Tibial artery (tissue), 4 donors: ENCODE measurements around the gene ARHGEF3.

Experiments
- DNase-seq, 2 donors: peaks; one replicate each; pipeline ENCODE4 v3.0.0-alpha.2; 2019
- H3K27ac ChIP-seq, 2 donors: fragments of 200-600 bp; sonication (generic) in 1 of 2; 1 replicate in 1 of 2; 2 replicates in 1 of 2; pipeline ENCODE4 v1.5.1; 2018 to 2019; ENCODE audit warnings: mild to moderate bottlenecking in 1 of 2
- H3K27me3 ChIP-seq, 2 donors: fragments of 200-600 bp; sonication (generic) in 1 of 2; one replicate each; pipeline versions ENCODE4 v1.5.1 to v1.6.0; 2016 to 2019
- H3K36me3 ChIP-seq, 3 donors: fragments of 200-600 bp; sonication (generic) in 2 of 3; one replicate each; pipeline ENCODE4 v1.5.1; 2016 to 2019; ENCODE audit warnings: mild to moderate bottlenecking in 2 of 3
- H3K4me1 ChIP-seq, 4 donors: fragments of 200-600 bp; sonication (generic) in 2 of 4; 1 replicate in 3 of 4; 2 replicates in 1 of 4; pipeline ENCODE4 v1.5.1; 2016 to 2019
- H3K4me3 ChIP-seq, 2 donors: fragments of 200-600 bp; sonication (generic) in 1 of 2; 1 replicate in 1 of 2; 2 replicates in 1 of 2; pipeline ENCODE4 v1.5.1; 2018 to 2019; ENCODE audit warnings: mild to moderate bottlenecking in 2 of 2
- H3K9me3 ChIP-seq, 3 donors: fragments of 200-600 bp; sonication (generic) in 1 of 3; one replicate each; pipeline ENCODE4 v1.5.1; 2016 to 2019
- intact Hi-C: fragments of 100-400 bp; cut with DNase I; formaldehyde crosslinking; loops from one replicate; pipeline ENCODE4 v1.15.0; 2023; ENCODE audit warnings: low total_unique reads
- TF ChIP-seq, protein P1 (sequence below), 2 experiments: fragments of 200-600 bp in 1 of 2; fragments of 450-650 bp in 1 of 2; IDR thresholded peaks; one replicate each; pipeline ENCODE4 v1.5.1; 2017 to 2019; ENCODE audit warnings: antibody characterized with exemption in 2 of 2, mild to moderate bottlenecking in 1 of 2, moderate library complexity in 1 of 2

Gene ARHGEF3

GRCh38 chr3:56825567-56826438 is 24.1 kb upstream of the ARHGEF3 start:
- Histone ChIP-seq H3K27me3 (no peaks in the 10 kb centered on the region), H3K4me1 (no peaks in the 10 kb centered on the region), H3K36me3 (no peaks in the 10 kb centered on the region), H3K27ac (no peak overlapping the region), H3K9me3 (no peaks in the 10 kb centered on the region), H3K4me3 (no peak overlapping the region)
- intact Hi-C loops = no loop called here
- TF ChIP-seq, protein P1, sequence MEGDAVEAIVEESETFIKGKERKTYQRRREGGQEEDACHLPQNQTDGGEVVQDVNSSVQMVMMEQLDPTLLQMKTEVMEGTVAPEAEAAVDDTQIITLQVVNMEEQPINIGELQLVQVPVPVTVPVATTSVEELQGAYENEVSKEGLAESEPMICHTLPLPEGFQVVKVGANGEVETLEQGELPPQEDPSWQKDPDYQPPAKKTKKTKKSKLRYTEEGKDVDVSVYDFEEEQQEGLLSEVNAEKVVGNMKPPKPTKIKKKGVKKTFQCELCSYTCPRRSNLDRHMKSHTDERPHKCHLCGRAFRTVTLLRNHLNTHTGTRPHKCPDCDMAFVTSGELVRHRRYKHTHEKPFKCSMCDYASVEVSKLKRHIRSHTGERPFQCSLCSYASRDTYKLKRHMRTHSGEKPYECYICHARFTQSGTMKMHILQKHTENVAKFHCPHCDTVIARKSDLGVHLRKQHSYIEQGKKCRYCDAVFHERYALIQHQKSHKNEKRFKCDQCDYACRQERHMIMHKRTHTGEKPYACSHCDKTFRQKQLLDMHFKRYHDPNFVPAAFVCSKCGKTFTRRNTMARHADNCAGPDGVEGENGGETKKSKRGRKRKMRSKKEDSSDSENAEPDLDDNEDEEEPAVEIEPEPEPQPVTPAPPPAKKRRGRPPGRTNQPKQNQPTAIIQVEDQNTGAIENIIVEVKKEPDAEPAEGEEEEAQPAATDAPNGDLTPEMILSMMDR (IDR thresholded peaks at IDR 0.05) = no peak
- DNase-seq = no peak

DNA sequence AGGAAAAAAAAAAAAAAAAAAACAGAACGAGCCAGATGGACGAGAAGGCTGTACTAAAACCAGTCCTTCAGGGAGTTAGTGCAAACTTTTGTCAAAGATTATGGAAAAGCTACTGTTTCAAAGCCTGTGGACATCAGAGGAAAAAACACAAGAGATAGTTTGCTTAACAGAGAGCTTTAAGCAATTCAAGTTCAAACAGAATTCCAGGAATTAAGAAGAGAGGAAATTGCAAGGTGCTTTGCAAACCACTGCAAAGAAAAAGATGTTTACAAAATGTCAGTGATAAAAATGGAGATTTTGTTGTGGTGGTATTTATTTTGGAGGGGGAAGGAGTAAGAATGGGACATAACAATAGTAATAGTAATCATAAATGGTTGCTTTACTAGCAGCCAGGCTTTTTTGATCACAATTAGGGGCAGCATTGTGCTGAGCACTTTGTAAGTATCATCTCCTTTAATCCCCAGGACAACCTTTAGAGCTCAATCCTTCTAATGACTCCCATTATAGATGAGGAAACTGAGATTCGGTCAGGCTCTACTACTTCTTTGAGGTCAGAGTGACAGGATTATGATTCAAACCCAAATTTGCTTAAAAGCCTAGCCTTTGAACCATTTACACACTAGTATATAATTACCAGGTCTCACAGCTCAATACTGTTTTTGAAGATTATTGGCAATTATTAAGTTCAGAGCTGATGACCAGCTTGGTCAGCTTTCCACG is 22.4 kb upstream of the ARHGEF3 start:
- H3K27ac ChIP-seq = no peak overlapping the region
- TF ChIP-seq, protein P1 (IDR thresholded peaks at IDR 0.05) = no peak
- intact Hi-C loops = no loop called here

GRCh38 chr3:56823421-56823926 is 21.7 kb upstream of the ARHGEF3 start:
- intact Hi-C loops = no loop called here
- no peak for DNase-seq
- Histone ChIP-seq H3K27me3 (no peaks in the 10 kb centered on the region), H3K4me3 (no peak overlapping the region), H3K27ac (no peak overlapping the region), H3K9me3 (no peaks in the 10 kb centered on the region), H3K36me3 (no peaks in the 10 kb centered on the region), H3K4me1 (no peaks in the 10 kb centered on the region)
- TF ChIP-seq, protein P1 (IDR thresholded peaks at IDR 0.05) = no peak

More for the DNA sequence above, 22.4 kb upstream of the ARHGEF3 start:
- DNase-seq = no peak
- Histone ChIP-seq H3K9me3 (no peaks in the 10 kb centered on the region), H3K4me3 (no peak overlapping the region), H3K4me1 (no peaks in the 10 kb centered on the region), H3K36me3 (no peaks in the 10 kb centered on the region), H3K27me3 (no peaks in the 10 kb centered on the region)

GRCh38 chr3:56822501-56822900 is 20.8 kb upstream of the ARHGEF3 start:
- intact Hi-C loops = no loop called here
- Histone ChIP-seq H3K27me3 (no peaks in the 10 kb centered on the region), H3K4me3 (no peak overlapping the region), H3K27ac (no peak overlapping the region), H3K4me1 (no peaks in the 10 kb centered on the region), H3K36me3 (no peaks in the 10 kb centered on the region), H3K9me3 (no peaks in the 10 kb centered on the region)
- no peak for DNase-seq
- TF ChIP-seq, protein P1 (IDR thresholded peaks at IDR 0.05) = no peak

GRCh38 chr3:56819016-56819809 is 17.5 kb upstream of the ARHGEF3 start:
- TF ChIP-seq, protein P1 (IDR thresholded peaks at IDR 0.05) = no peak
- no peak overlapping the region for H3K4me3 ChIP-seq
- intact Hi-C loops = no loop called here
- no peaks in the 10 kb centered on the region for H3K4me1 ChIP-seq
- H3K36me3 ChIP-seq = no peaks in the 10 kb centered on the region
- DNase-seq = no peak
- no peaks in the 10 kb centered on the region for H3K9me3 ChIP-seq
- H3K27me3 ChIP-seq = no peaks in the 10 kb centered on the region
- H3K27ac ChIP-seq = no peak overlapping the region
